ENCODE data around the gene CNTN4.

GRCh38 chr3:2061360-2061759, 37.3 kb upstream of the CNTN4 start:
- peak; percentile 67 for TF ChIP-seq EZH2phosphoT487 (IDR thresholded peaks at IDR 0.05)
- TF ChIP-seq CTCF (IDR thresholded peaks at IDR 0.05) = no peak
- no peak for TF ChIP-seq EZH2 (IDR thresholded peaks at IDR 0.05)
